K562 (cell line): ENCODE results near the gene TNK2. TPM values are rescaled to one million over a fixed set of nuclear protein-coding genes. Genes with fewer than 3 reads are reported as not detected.

Experiments
- CEBPB ChIP-seq: fragments of 450-650 bp; IDR thresholded peaks from 2 replicates; pipeline ENCODE4 v1.6.1; 2016; ENCODE audit warnings: missing genetic modification characterization, missing compliant biosample characterization
- COPS2 ChIP-seq: fragments of 450-650 bp; conservative IDR thresholded peaks from 2 replicates; pipeline ENCODE4 v1.6.1; 2016; ENCODE audit warnings: mild to moderate bottlenecking, moderate library complexity
- ETS2 ChIP-seq: IDR thresholded peaks from 2 replicates; pipeline ENCODE4 v1.6.1; 2016; ENCODE audit warnings: borderline replicate concordance, missing genetic modification characterization, mild to moderate bottlenecking, moderate library complexity, missing compliant biosample characterization; ENCODE audit not compliant: poor library complexity, severe bottlenecking
- FOSL1 ChIP-seq: fragments of 200-800 bp; sonication (Bioruptor generic); conservative IDR thresholded peaks from 2 replicates; pipeline ENCODE4 v1.6.1; 2016; ENCODE audit warnings: missing genetic modification characterization, missing compliant biosample characterization
- FUS ChIP-seq: fragments of 200-400 bp; formaldehyde crosslinking; optimal IDR thresholded peaks from 2 replicates; pipeline ENCODE3; 2017; ENCODE audit warnings: low read depth, low read length
- KLF6 ChIP-seq: fragments of 250-450 bp; sonication (Bioruptor Pico); IDR thresholded peaks from 2 replicates; pipeline ENCODE4 v1.4.0; 2020; ENCODE audit warnings: mild to moderate bottlenecking, moderate library complexity, borderline replicate concordance
- MEF2D ChIP-seq: conservative IDR thresholded peaks from 2 replicates; pipeline ENCODE4 v1.6.1; 2016; ENCODE audit warnings: low read depth, missing genetic modification characterization, missing compliant biosample characterization
- NCOR1 ChIP-seq: fragments of 450-650 bp; IDR thresholded peaks from 2 replicates; pipeline ENCODE4 v1.6.1; 2016; ENCODE audit warnings: mild to moderate bottlenecking, moderate library complexity
- NFYB ChIP-seq: IDR thresholded peaks from 2 replicates; pipeline ENCODE4 v1.6.1; 2011; ENCODE audit warnings: mild to moderate bottlenecking, moderate library complexity; ENCODE audit not compliant: insufficient read length; ENCODE audit errors: extremely low read depth
- PTBP1 ChIP-seq: fragments of 200-400 bp; formaldehyde crosslinking; IDR thresholded peaks from 2 replicates; pipeline ENCODE4 v1.6.1; 2017; ENCODE audit warnings: low read depth, low read length
- RB1 ChIP-seq: fragments of 450-650 bp; IDR thresholded peaks from 2 replicates; pipeline ENCODE4 v1.6.1; 2017; ENCODE audit warnings: low read depth, mild to moderate bottlenecking
- SMC3 ChIP-seq: conservative IDR thresholded peaks from 2 replicates; pipeline ENCODE4 v1.6.1; 2011; ENCODE audit warnings: low read depth, low read length, improper control_type of control experiment; ENCODE audit not compliant: insufficient read depth
- SP1 ChIP-seq: sonication (generic); formaldehyde crosslinking; IDR thresholded peaks from 2 replicates; pipeline ENCODE4 v1.8.1; 2022; ENCODE audit warnings: mild to moderate bottlenecking, missing genetic modification reagents
- THRAP3 ChIP-seq: fragments of 450-650 bp; IDR thresholded peaks from 2 replicates; pipeline ENCODE4 v1.6.1; 2016; ENCODE audit warnings: mild to moderate bottlenecking, inconsistent platforms, borderline replicate concordance
- XRCC5 ChIP-seq: fragments of 200-400 bp; formaldehyde crosslinking; IDR thresholded peaks from 2 replicates; pipeline ENCODE4 v1.6.1; 2017; ENCODE audit warnings: low read depth, mild to moderate bottlenecking, low read length
- ZBED1 ChIP-seq: IDR thresholded peaks from 2 replicates; pipeline ENCODE4 v1.6.1; 2014
- ZNF12 ChIP-seq: sonication (generic); formaldehyde crosslinking; IDR thresholded peaks from 2 replicates; pipeline ENCODE4 v1.4.0; 2020; ENCODE audit warnings: mild to moderate bottlenecking, missing genetic modification reagents
- ZNF143 ChIP-seq: sonication (generic); formaldehyde crosslinking; IDR thresholded peaks from 2 replicates; pipeline ENCODE4 v1.9.0; 2022; ENCODE audit warnings: mild to moderate bottlenecking, missing genetic modification reagents
- ZNF165 ChIP-seq: fragments of 250-450 bp; sonication (Bioruptor Pico); IDR thresholded peaks from 2 replicates; pipeline ENCODE4 v1.4.0; 2020; ENCODE audit warnings: borderline replicate concordance
- ZNF274 ChIP-seq: IDR thresholded peaks from 2 replicates; pipeline ENCODE4 v1.6.1; 2011; ENCODE audit warnings: low read depth, mild to moderate bottlenecking, low read length, moderate library complexity, borderline replicate concordance
- ZNF707 ChIP-seq: fragments of 250-450 bp; sonication (Bioruptor Pico); conservative IDR thresholded peaks from 2 replicates; pipeline ENCODE4 v1.8.0; 2022; ENCODE audit warnings: inconsistent platforms, mild to moderate bottlenecking, moderate library complexity
- polyA plus RNA-seq, 8 experiments: library from polyadenylated mRNA; depleted of rRNA in 4 of 8; stranded (reverse) in 5 of 8; unstranded in 3 of 8; fragments of >200 nt; fragmentation: Nextera tagmentation in 2 of 8; fragmentation: Illumina TruSeq in 1 of 8; extraction: Ambion mirVana in 2 of 8; extraction: Trizol in 1 of 8; gene quantifications; 2 replicates each; pipeline versions ENCODE4 v1.2.1 to v1.2.3, GENCODE V29; 2011 to 2014; ENCODE audit warnings: inconsistent platforms in 1 of 8, missing spikeins in 1 of 8
- total RNA-seq, 7 experiments: library from RNA; depleted of rRNA in 6 of 7; stranded (reverse); fragments of >200 nt in 6 of 7; fragmentation: Illumina TruSeq in 2 of 7; extraction: Trizol in 2 of 7; gene quantifications; 2 replicates each; pipeline versions ENCODE4 v1.2.1 to v1.2.3, GENCODE V29; 2011 to 2021; ENCODE audit warnings: low replicate concordance in 1 of 7
- TF ChIP-seq, protein P1 (sequence below): fragments of 450-650 bp; IDR thresholded peaks from 2 replicates; pipeline ENCODE4 v1.6.1; 2014; ENCODE audit warnings: low read depth, mild to moderate bottlenecking, moderate library complexity, borderline replicate concordance
- TF ChIP-seq, protein P2 (sequence below): IDR thresholded peaks from 2 replicates; pipeline ENCODE4 v1.6.1; 2012; ENCODE audit warnings: low read depth, low read length, improper control_type of control experiment, borderline replicate concordance
- TF ChIP-seq, protein P3 (sequence below): fragments of 150-350 bp; conservative IDR thresholded peaks from 2 replicates; pipeline ENCODE4 v1.6.1; 2014; ENCODE audit warnings: low read length

TNK2 gene
- total and polyA plus RNA-seq, 9 of the 15 experiments (the other 6 are each of a cell fraction or from before 2014, with no cell fraction given), result 0.03 to 33.8 (median 6.5) TPM

DNA sequence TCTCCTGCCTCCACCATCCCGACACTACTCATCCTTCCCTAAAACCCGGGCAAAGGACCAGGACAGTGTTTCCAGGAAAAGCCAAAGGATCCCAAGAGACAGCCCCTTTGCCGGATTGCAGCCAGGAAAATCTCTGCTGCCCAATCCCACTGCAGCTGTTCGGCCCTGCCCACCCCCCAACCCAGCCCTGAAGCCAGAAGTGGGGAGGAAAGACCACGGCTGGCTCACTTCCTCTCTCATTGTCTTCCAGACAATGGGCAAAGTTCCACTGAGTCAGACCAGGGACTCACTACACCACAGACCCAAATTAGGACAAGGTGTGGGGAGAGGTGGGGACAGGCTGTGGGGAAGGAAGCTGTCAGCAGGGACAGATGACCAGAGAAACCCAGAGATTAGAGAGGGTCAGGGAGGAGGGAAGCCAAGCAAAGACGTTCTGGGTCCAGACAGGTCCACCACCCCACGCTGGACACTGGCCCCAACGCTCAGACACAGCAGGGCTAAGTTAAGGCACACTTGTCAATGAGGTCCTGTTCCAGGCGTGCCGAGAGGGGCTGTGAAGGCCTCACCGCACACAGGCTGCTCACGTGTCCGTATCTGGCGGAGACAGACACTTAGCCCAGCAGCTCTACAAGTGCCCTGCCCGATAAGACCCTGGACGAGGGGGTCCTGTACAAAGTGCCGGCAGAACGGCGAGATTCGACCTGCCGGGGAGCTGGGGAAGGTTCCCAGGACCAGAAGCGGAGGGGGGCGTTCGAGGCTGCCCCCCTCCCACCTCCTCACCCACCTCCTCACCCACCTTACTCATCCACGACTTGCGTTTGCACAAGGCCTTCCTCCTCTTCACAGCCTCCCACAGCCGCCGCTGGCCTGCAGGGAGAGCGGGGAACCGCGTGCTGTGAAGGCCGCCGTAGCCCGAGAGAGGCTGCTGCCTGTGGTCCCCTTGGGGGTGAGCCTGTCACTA, 21.9 kb downstream of the TNK2 start (continued):
- TF ChIP-seq ETS2 (tag) (no peak), XRCC5 (no peak), PTBP1 (no peak), ZNF143 (CRISPR knock-in tag) (no peak), ZNF165 (CRISPR knock-in tag) (no peak), ZNF274 (no peak), KLF6 (CRISPR knock-in tag) (no peak), NCOR1 (peak; percentile 71), CEBPB (tag) (no peak), SP1 (no peak), COPS2 (no peak), ZNF707 (CRISPR knock-in tag) (no peak), SMC3 (no peak), THRAP3 (no peak), NFYB (no peak), ZBED1 (no peak), MEF2D (tag) (no peak), FUS (no peak), RB1 (no peak), FOSL1 (tag) (no peak), ZNF12 (no peak)
- TF ChIP-seq, protein P1, sequence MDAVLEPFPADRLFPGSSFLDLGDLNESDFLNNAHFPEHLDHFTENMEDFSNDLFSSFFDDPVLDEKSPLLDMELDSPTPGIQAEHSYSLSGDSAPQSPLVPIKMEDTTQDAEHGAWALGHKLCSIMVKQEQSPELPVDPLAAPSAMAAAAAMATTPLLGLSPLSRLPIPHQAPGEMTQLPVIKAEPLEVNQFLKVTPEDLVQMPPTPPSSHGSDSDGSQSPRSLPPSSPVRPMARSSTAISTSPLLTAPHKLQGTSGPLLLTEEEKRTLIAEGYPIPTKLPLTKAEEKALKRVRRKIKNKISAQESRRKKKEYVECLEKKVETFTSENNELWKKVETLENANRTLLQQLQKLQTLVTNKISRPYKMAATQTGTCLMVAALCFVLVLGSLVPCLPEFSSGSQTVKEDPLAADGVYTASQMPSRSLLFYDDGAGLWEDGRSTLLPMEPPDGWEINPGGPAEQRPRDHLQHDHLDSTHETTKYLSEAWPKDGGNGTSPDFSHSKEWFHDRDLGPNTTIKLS, result no peak
- TF ChIP-seq, protein P2, sequence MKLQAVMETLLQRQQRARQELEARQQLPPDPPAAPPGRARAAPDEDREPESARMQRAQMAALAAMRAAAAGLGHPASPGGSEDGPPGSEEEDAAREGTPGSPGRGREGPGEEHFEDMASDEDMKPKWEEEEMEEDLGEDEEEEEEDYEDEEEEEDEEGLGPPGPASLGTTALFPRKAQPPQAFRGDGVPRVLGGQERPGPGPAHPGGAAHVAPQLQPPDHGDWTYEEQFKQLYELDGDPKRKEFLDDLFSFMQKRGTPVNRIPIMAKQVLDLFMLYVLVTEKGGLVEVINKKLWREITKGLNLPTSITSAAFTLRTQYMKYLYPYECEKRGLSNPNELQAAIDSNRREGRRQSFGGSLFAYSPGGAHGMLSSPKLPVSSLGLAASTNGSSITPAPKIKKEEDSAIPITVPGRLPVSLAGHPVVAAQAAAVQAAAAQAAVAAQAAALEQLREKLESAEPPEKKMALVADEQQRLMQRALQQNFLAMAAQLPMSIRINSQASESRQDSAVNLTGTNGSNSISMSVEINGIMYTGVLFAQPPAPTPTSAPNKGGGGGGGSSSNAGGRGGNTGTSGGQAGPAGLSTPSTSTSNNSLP, result no peak
- TF ChIP-seq, protein P3, sequence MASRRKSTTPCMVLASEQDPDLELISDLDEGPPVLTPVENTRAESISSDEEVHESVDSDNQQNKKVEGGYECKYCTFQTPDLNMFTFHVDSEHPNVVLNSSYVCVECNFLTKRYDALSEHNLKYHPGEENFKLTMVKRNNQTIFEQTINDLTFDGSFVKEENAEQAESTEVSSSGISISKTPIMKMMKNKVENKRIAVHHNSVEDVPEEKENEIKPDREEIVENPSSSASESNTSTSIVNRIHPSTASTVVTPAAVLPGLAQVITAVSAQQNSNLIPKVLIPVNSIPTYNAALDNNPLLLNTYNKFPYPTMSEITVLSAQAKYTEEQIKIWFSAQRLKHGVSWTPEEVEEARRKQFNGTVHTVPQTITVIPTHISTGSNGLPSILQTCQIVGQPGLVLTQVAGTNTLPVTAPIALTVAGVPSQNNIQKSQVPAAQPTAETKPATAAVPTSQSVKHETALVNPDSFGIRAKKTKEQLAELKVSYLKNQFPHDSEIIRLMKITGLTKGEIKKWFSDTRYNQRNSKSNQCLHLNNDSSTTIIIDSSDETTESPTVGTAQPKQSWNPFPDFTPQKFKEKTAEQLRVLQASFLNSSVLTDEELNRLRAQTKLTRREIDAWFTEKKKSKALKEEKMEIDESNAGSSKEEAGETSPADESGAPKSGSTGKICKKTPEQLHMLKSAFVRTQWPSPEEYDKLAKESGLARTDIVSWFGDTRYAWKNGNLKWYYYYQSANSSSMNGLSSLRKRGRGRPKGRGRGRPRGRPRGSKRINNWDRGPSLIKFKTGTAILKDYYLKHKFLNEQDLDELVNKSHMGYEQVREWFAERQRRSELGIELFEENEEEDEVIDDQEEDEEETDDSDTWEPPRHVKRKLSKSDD, result no peak
